SKM-1 treated with dmso at 0.1 percent for 144 hours (cell line): Measurements from ENCODE around the gene RAMP3.

Experiments
- DNase-seq: peaks from one replicate; lab custom pipeline; 2025; ENCODE audit not compliant: unreplicated experiment; lab: John Stamatoyannopoulos, UW

RAMP3 gene

GRCh38 chr7:45219801-45220435 lies 62.3 kb downstream of the RAMP3 start:
- no peak for DNase-seq

DNA sequence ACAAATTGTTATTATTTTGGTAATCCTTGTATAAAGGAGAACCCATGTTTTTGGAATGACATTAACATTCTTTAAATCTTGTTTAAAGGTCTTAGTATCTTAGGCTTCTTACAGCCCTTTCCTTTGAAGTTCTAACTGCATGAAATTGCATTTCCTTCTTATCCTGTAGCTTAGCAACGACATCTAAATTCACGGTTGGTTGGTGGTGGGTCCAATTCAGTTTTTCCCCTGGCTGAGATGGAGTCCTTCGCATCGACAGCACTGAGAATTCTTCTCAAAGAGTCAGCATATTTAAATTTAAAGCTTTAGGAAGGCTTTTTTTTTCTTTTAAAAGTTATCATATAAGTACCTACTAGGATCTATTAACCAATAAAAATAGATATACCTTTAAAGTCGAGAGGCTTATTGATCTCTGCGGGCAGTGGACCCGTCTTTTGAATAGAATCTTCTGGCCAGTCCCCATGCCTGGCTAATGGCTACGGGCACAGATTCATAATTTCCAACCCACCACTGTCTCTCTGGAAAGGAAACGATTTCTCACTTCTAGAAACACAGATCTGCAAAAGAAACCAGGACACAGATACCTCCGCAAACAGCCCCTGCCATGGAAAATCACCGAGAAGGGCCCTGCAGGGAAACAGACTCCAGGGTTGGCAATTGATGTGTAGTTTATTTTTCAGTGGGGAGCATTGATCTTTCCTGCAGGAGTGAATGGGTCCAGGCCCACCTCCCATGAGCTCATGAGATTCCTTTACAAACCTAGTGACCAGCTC lies 63.4 kb downstream of the RAMP3 start:
- no peak for DNase-seq

DNA sequence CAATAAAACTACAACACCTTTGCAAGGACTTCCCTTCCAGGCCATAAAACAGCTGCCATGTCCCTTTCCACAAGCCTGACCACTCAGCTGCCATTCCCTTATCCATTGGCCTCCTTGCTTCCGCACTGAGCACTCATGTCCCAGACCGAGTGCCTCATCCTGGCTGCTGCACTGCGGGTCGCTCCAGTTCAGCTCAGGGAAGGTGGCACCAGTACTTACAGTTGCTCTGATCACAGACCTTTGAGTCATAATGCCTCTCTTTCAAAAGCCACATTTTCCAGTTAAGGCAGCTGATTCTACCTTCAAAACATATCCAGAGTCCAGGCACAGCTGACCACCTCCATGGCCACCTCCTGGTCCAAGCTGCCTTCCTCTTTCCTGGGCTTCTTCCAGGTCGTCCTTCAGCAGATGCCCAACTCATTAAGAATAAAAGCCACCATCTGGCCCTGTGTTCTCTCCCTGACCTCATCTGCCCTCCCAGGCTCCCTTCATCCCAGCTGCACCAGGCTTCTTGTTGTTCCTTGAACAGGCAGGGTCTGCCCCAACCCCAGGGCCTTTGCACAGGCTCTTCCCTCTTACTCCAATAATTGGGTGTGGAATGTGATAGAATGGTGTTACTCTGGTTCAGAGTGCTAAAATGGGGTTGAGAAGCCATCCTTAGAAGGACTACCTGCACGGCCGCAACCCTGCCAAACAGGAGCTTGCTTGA lies 64.5 kb downstream of the RAMP3 start:
- DNase-seq = no peak

- DNase-seq = no peak
Observed at GRCh38 chr7:45223078-45223477, 65.5 kb downstream of the RAMP3 start.

GRCh38 chr7:45223728-45224630 lies 66.4 kb downstream of the RAMP3 start:
- DNase-seq = no peak

GRCh38 chr7:45224832-45225231 lies 67.2 kb downstream of the RAMP3 start:
- no peak for DNase-seq

- DNase-seq = no peak
Observed at GRCh38 chr7:45225311-45225947, 67.8 kb downstream of the RAMP3 start.

DNA sequence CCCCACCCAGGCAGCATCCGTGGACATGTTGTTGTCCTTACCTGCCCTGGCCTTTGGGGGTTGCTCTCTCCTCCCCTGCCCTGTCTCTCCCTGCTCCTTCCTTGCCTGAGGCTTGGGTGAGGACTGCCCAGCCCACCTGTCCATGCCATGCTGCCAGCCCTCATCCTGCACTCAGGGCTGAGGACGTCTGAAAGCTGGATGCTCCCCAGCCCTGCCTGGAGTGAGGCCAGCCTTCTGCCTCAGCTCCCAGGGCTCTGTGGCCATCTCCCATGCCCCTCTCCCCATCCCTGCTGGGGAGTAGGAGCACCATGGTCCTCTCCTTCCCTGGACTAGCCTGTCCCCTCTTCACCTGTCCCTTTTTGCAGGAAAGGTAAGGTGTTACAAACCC lies 68.4 kb downstream of the RAMP3 start:
- no peak for DNase-seq

GRCh38 chr7:45229156-45229920 lies 71.7 kb downstream of the RAMP3 start:
- DNase-seq = no peak

- DNase-seq = no peak
Observed at GRCh38 chr7:45230083-45230482, 72.5 kb downstream of the RAMP3 start.

DNA sequence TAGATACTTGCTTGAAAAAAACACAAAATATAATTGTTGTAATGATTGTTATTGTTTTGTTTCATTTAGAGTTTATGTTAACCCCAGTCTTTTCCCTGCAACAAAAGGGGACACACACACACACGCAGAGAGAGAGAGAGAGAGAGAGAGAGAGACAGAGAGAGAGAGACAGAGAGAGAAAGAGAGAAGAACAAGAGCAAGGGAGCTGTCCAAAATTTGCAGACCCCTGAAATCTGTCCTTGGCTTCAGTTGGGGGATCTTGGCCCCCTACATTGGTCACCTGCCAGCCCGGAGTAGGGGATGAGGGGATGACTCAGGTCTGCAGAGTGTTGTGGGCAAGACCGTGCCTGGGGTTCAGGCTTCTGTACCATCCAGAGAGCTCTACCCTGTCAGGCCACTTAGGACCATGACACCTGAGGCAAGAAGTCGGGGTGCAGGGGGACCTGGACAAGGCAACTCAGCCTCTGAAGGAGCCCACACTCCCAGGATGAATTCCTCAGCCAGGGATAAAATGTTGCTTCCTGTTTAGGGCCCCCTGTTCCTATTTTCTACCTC lies 73.1 kb downstream of the RAMP3 start:
- DNase-seq = no peak

- DNase-seq = no peak
Observed at GRCh38 chr7:45233249-45233775, 75.7 kb downstream of the RAMP3 start.
